SK-N-SH (cell line): Measurements from ENCODE around the gene MGLL.

Source experiments
- POLR2AphosphoS5 ChIP-seq: IDR thresholded peaks from 2 replicates; pipeline ENCODE4 v1.6.1; 2012; ENCODE audit warnings: low read depth, low read length
- TF ChIP-seq, protein P1 (sequence below): IDR thresholded peaks from 2 replicates; pipeline ENCODE4 v1.4.0; 2012; ENCODE audit warnings: low read depth

DNA sequence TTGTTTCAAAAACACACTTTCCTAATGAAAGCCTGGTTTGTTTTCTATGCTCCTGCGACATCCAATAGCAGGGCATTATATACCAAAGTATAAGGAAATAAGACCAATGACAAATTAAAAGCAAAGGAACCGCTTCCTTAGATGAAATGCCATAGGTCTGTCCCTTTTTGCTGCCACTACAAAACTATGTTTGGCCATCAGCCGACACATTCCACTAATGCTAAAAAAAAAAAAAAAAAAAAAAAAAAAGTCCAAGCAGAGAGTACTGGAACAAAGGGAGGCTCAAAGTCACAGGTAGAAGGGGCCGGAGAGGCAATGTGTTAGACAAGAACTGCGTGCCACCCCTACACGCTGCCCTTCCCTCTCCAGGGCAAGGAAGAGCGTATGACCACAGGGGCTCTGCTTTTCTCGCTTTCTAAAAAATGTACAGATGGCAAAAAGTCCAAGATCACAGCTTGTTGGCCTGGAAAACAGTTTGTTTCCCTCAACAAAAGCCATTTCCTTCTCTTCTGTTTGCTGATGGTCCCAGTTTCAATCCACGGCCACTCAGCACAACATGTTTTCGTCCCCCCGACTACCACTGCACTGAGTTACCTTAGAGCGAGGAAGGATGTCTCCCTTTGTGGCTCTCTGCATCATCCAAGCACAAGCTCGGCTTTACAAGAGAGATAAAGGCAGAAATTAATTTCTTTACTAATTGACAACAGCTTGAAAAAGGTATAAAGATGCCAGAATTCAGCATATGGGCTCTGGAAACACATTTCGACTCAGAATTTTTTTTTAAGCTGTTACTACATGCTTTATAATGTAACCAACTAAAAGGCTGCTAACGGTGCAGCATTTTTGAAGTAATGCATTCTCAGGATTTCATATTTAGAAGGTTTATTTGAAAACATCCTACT lies 78.7 kb downstream of the MGLL start:
- TF ChIP-seq, protein P1, sequence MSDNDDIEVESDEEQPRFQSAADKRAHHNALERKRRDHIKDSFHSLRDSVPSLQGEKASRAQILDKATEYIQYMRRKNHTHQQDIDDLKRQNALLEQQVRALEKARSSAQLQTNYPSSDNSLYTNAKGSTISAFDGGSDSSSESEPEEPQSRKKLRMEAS, result no peak
- no peak for TF ChIP-seq POLR2AphosphoS5
